ENCODE data around the gene NDFIP1.

NDFIP1 gene

DNA sequence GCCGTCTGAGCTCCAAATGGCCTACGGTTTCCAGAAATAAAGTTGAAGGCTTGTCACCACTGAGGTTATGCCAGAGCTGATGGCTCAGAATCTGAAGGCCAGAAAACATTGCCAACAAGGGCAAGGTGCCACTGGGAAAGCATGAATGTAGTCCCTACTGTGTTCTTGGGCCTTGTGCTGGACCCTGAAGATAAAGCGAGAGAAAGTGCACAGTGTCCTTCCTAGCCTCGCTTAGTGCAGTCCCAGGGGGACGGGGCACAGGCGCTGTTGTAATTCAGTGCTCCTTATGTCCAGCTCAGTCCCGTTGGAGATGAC lies 84.5 kb downstream of the NDFIP1 start:
- no peak for DNase-seq

GRCh38 chr5:142197098-142197497 lies 88.5 kb downstream of the NDFIP1 start:
- no peak for DNase-seq

GRCh38 chr5:142197781-142198180 lies 89.2 kb downstream of the NDFIP1 start:
- no peak for DNase-seq

DNA sequence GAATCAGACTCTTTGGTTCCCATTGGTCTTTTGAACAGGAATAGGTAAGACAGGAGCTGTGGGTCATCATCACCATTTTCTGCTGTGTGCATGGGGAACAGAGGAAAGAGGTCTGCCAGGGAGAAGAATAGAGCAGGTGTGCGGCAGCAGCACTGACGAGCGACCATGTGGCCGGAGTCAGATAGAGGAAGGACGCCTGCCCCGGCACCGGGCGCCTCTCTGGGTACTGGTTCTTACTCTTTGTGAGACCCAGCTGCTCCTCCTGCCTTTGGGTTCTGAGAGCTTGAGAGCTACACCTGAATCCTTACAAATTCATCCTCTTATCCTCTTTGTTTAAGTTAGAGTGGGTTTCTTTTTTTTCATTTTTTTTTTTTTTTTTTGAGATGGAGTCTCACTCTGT lies 90.8 kb downstream of the NDFIP1 start:
- DNase-seq: no peak

DNA sequence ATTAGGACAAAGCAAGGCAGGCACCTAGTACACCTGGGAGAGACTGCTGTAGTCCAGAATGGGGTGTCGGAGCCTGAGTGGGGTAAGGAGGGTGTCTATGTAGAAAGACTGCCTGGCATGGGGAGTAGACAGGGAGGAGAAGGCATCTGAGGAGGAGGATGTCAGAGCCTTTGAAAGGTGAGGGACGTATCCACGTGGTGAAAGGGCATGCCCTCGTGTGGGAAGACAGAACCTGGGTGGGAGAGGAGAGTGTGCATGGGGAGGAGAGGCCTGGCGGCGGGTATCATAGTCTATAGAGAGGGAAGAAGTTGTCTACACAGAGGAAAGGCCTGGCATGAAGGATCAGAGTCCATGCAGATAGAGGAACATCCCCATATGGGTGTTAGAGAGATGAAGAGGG lies 91.8 kb downstream of the NDFIP1 start:
- no peak for DNase-seq

DNA sequence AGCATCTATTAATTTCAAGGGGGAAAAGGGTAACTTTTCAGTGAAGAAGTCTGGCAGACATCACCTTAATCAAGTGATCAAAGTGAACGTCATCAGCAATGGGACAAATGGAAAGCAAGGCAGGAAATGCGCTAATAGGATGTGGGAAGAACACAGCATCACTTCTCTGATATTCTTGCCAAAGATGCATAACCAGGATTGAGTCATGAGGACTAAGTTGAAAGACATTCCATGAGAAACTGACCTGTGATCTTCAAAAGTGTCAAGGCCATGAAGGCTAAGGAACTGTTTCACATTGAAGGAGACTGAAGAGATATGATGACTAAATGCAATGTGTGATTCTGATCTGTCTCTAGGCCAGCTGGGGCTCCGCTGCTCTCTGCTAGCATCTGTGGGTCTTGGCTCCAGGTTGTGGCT lies 92.9 kb downstream of the NDFIP1 start:
- DNase-seq: no peak

DNA sequence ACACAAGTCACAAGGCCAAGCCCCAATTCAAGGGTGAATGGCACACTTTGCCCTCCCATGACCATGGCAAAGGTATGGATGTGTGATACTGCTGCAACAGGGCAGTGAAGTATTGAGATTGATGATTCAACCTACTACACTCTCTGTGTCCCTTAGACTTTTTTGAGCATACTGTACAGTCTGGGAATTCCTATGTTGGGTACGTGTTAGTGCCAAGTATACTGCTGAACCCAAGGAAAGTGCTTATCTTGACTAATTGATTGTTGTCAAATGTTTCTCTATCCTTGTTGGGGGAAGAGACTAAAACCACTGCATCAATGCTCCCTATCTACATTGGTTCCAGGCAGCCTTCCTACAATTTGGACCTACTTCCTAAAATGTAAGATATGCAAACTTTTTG lies 93.7 kb downstream of the NDFIP1 start:
- no peak for DNase-seq
